GM12801 (cell line): ENCODE measurements around the gene ORMDL2.

Experiments
- TF ChIP-seq, protein P1 (sequence below): IDR thresholded peaks from one replicate; pipeline ENCODE4 v1.5.1; 2011; ENCODE audit warnings: control low read depth; ENCODE audit not compliant: insufficient read length; ENCODE audit errors: extremely low read depth

ORMDL2 gene

GRCh38 chr12:55827806-55828205, 10.0 kb downstream of the ORMDL2 start:
- TF ChIP-seq, protein P1, sequence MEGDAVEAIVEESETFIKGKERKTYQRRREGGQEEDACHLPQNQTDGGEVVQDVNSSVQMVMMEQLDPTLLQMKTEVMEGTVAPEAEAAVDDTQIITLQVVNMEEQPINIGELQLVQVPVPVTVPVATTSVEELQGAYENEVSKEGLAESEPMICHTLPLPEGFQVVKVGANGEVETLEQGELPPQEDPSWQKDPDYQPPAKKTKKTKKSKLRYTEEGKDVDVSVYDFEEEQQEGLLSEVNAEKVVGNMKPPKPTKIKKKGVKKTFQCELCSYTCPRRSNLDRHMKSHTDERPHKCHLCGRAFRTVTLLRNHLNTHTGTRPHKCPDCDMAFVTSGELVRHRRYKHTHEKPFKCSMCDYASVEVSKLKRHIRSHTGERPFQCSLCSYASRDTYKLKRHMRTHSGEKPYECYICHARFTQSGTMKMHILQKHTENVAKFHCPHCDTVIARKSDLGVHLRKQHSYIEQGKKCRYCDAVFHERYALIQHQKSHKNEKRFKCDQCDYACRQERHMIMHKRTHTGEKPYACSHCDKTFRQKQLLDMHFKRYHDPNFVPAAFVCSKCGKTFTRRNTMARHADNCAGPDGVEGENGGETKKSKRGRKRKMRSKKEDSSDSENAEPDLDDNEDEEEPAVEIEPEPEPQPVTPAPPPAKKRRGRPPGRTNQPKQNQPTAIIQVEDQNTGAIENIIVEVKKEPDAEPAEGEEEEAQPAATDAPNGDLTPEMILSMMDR: no peak

DNA sequence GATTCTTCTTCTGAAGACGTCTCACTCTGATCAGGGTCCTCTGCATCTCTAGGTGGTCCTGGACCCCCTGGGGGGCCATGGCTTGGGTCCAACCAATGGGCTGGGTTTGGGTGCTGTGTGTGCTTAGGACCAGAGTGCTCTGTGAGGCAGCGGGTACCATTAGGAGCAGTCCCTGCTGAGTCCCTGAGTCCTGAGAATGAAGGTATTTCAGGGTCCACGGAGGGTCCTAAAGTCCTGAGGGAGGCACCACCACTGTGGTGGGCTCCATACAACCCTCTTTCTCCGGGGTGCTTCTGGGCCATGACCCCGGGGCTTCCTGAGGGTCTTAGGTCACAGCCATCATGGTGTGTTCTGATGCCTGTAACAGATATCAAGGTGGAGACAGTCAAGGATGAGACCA, 10.5 kb downstream of the ORMDL2 start:
- TF ChIP-seq, protein P1: no peak

DNA sequence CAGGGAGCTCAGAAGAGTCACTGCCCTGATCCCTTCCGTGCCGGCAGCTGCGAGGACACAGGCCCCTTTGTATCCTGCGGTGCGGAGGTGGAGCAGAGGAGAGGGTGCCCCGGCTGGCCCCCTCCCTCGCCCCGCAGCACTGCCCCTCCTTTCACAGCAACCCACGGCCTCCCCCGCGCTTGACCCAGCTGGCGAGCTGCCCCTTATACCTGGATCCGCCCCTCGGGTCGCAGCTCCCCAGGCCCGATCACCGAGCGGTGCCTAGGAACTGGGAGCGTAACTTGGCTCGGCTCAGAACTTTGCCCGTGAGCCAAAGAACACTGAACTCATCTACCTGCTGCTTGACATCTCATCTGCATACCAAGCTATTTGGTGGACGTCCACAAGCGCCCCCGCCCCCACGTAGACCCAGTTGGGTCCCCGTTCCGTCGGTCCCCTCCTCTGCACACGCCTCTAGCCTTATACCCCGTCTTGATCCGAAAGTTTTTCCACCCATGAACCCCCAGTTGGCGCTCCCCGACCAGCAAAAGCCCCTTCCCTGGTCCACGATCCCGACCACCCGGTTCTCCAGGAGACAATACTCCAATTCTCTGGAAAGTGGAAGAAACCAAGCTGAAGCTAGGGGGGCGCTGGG, 12.2 kb downstream of the ORMDL2 start:
- TF ChIP-seq, protein P1: no peak

- TF ChIP-seq, protein P1: no peak
These were observed 13.0 kb downstream of the ORMDL2 start for GRCh38 chr12:55830601-55831446.

GRCh38 chr12:55831447-55831815, 13.6 kb downstream of the ORMDL2 start:
- TF ChIP-seq, protein P1: no peak

- TF ChIP-seq, protein P1: no peak
These were observed 15.2 kb downstream of the ORMDL2 start for GRCh38 chr12:55833056-55833455.

DNA sequence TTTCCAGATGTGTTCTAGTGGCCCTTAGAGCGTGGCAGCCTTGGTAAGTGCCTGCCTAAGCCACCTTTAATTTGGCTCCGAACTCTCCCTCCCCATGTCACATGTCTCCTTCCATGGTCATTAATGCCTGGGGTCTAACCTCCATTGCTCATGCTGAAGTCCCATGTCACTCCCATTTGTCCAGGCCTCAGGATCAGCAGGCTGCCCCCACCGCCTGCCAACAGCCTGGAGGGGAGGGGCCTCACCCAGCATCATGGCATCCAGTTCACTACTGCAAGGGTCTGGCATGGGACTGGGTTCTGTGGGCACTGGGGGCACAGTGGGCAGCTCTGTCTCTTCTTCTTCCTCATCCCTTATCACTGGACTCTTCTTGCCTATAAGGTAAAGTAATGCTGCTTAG, 20.5 kb downstream of the ORMDL2 start:
- TF ChIP-seq, protein P1: no peak
